IMR-90 (cell line): ENCODE results near the gene CISTR. TPM values are rescaled to one million over a fixed set of nuclear protein-coding genes. Genes with fewer than 3 reads are reported as not detected.
A peak's percentile ranks its signal among the peaks of the same experiment; 100 is the strongest.

Source experiments
- ATAC-seq: fragments of 200-7000 bp; cut with Tn5 transposase; 2 replicates; pipeline ENCODE4 v1.9.1; 2020; ENCODE audit warnings: low read depth, mild to moderate bottlenecking, moderate library complexity
- BruUV-seq: library from RNA; stranded (reverse); fragments of 400-500 nt; replicated peaks from 2 replicates; lab custom pipeline; 2021; lab: Mats Ljungman, UMichigan
- CTCF ChIA-PET: fragments of 300-600 bp; formaldehyde crosslinking; extraction: SDS; loops from one replicate; lab custom pipeline; 2021; ENCODE audit warnings: antibody characterized with exemption; lab: Yijun Ruan, JAX
- POLR2A ChIA-PET: fragments of 300-600 bp; sonication (Branson Sonifier 250); formaldehyde crosslinking; loops from one replicate; lab custom pipeline; 2022; ENCODE audit warnings: antibody characterized with exemption; ENCODE audit not compliant: unreplicated experiment; lab: Charles Lee
- DNase-seq: peaks from one replicate; pipeline ENCODE4 v3.0.0; 2013
- H2AFZ ChIP-seq: replicated peaks from 2 replicates; pipeline ENCODE3; 2013; ENCODE audit warnings: low read length, mild to moderate bottlenecking; ENCODE audit not compliant: poor library complexity
- H2AK5ac ChIP-seq: 2 replicates; pipeline ENCODE4 v1.6.1; 2013; ENCODE audit warnings: low read depth, low read length, inconsistent platforms
- H2AK9ac ChIP-seq: replicated peaks from 2 replicates; pipeline ENCODE3; 2013; ENCODE audit warnings: mild to moderate bottlenecking, low read depth, low read length, moderate library complexity; ENCODE audit not compliant: poor library complexity
- H2BK120ac ChIP-seq: 2 replicates; pipeline ENCODE4 v1.6.1; 2013; ENCODE audit warnings: low read depth, low read length, inconsistent platforms
- H2BK15ac ChIP-seq: 3 replicates; pipeline ENCODE4 v1.6.1; 2013; ENCODE audit warnings: low read depth, low read length, inconsistent platforms
- H2BK20ac ChIP-seq: 2 replicates; pipeline ENCODE4 v1.6.1; 2013; ENCODE audit warnings: low read depth, mild to moderate bottlenecking, inconsistent platforms, low read length, moderate library complexity
- H2BK5ac ChIP-seq: 2 replicates; pipeline ENCODE4 v1.6.1; 2013; ENCODE audit warnings: mild to moderate bottlenecking, low read depth, low read length, inconsistent platforms; ENCODE audit not compliant: poor library complexity, severe bottlenecking
- H3K14ac ChIP-seq: replicated peaks from 2 replicates; pipeline ENCODE4 v1.6.1; 2013; ENCODE audit warnings: low read depth, low read length, inconsistent platforms
- H3K18ac ChIP-seq: 2 replicates; pipeline ENCODE4 v1.6.1; 2013; ENCODE audit warnings: low read depth, low read length, control low read depth
- H3K23ac ChIP-seq: 2 replicates; pipeline ENCODE4 v1.6.1; 2013; ENCODE audit warnings: low read depth, low read length, inconsistent platforms
- H3K27ac ChIP-seq: 2 replicates; pipeline ENCODE4 v1.5.1; 2013; ENCODE audit warnings: mild to moderate bottlenecking, control low read depth, low read length; ENCODE audit not compliant: insufficient read depth
- H3K27me3 ChIP-seq: 2 replicates; pipeline ENCODE4 v1.6.1; 2013; ENCODE audit warnings: low read length; ENCODE audit not compliant: control insufficient read depth, insufficient read depth
- H3K36me3 ChIP-seq: 2 replicates; pipeline ENCODE4 v1.6.1; 2013; ENCODE audit warnings: low read length, mixed read lengths; ENCODE audit not compliant: control insufficient read depth, insufficient read depth
- H3K4ac ChIP-seq: 2 replicates; pipeline ENCODE4 v1.6.1; 2013; ENCODE audit warnings: low read depth, low read length, inconsistent platforms
- H3K4me1 ChIP-seq: 2 replicates; pipeline ENCODE4 v1.6.1; 2013; ENCODE audit warnings: low read length, mixed read lengths; ENCODE audit not compliant: control insufficient read depth, insufficient read depth
- H3K4me2 ChIP-seq: 2 replicates; pipeline ENCODE4 v1.6.1; 2013; ENCODE audit warnings: low read depth, mild to moderate bottlenecking, control low read depth, low read length, moderate library complexity
- H3K4me3 ChIP-seq: 2 replicates; pipeline ENCODE4 v1.5.1; 2013; ENCODE audit warnings: low read depth, mild to moderate bottlenecking, control low read depth, low read length, moderate library complexity; ENCODE audit not compliant: insufficient read depth
- H3K56ac ChIP-seq: 2 replicates; pipeline ENCODE4 v1.6.1; 2013; ENCODE audit warnings: low read length, inconsistent platforms; ENCODE audit not compliant: insufficient read depth; ENCODE audit errors: extremely low read depth
- H3K79me1 ChIP-seq, 2 experiments: 2 replicates each; pipeline ENCODE4 v1.6.1; 2013; ENCODE audit warnings: low read length in 2 of 2, inconsistent platforms in 1 of 2, low read depth in 1 of 2
- H3K9ac ChIP-seq: 2 replicates; pipeline ENCODE4 v1.6.1; 2013; ENCODE audit warnings: low read depth, low read length, control low read depth
- H3K9me1 ChIP-seq: 2 replicates; pipeline ENCODE4 v1.6.1; 2013; ENCODE audit warnings: low read length, inconsistent platforms; ENCODE audit not compliant: insufficient read depth
- H3K9me3 ChIP-seq: 2 replicates; pipeline ENCODE4 v1.6.1; 2013; ENCODE audit warnings: low read length; ENCODE audit not compliant: control insufficient read depth, insufficient read depth
- H4K20me1 ChIP-seq: 2 replicates; pipeline ENCODE4 v1.6.1; 2013; ENCODE audit warnings: low read length, inconsistent platforms; ENCODE audit not compliant: insufficient read depth
- H4K5ac ChIP-seq: 2 replicates; pipeline ENCODE4 v1.6.1; 2013; ENCODE audit warnings: mild to moderate bottlenecking, low read depth, low read length, control low read depth
- H4K8ac ChIP-seq, 2 experiments: 2 replicates each; pipeline ENCODE4 v1.6.1; 2013; ENCODE audit warnings: low read depth in 2 of 2, low read length in 2 of 2, control low read depth in 1 of 2, inconsistent platforms in 1 of 2
- H4K91ac ChIP-seq: 2 replicates; pipeline ENCODE4 v1.6.1; 2013; ENCODE audit warnings: low read depth, low read length, inconsistent platforms; ENCODE audit not compliant: insufficient read depth
- CEBPB ChIP-seq: IDR thresholded peaks from 2 replicates; pipeline ENCODE4 v1.6.1; 2012; ENCODE audit warnings: low read depth, low read length, improper control_type of control experiment
- CHD1 ChIP-seq: IDR thresholded peaks from 2 replicates; pipeline ENCODE4 v1.6.1; 2012; ENCODE audit warnings: low read depth, low read length, improper control_type of control experiment
- CTCF ChIP-seq: conservative IDR thresholded peaks from 2 replicates; pipeline ENCODE4 v1.5.1; 2012; ENCODE audit warnings: mild to moderate bottlenecking, low read depth, low read length, improper control_type of control experiment
- MXI1 ChIP-seq: IDR thresholded peaks from 2 replicates; pipeline ENCODE4 v1.6.1; 2012; ENCODE audit warnings: low read depth, mild to moderate bottlenecking, low read length, moderate library complexity, borderline replicate concordance
- RAD21 ChIP-seq: IDR thresholded peaks from 2 replicates; pipeline ENCODE4 v1.6.1; 2012; ENCODE audit warnings: low read length, improper control_type of control experiment
- RCOR1 ChIP-seq: IDR thresholded peaks from 2 replicates; pipeline ENCODE4 v1.6.1; 2012; ENCODE audit warnings: mild to moderate bottlenecking, low read length, improper control_type of control experiment; ENCODE audit not compliant: insufficient replicate concordance
- RFX5 ChIP-seq: IDR thresholded peaks from 2 replicates; pipeline ENCODE4 v1.8.0; 2012; ENCODE audit warnings: low read depth, mild to moderate bottlenecking, low read length, moderate library complexity
- USF2 ChIP-seq: fragments of 150-350 bp; IDR thresholded peaks from 2 replicates; pipeline ENCODE4 v1.6.1; 2017; ENCODE audit warnings: mild to moderate bottlenecking, antibody characterized with exemption, low read length, low read depth
- WGBS, 2 experiments: methylation state at CpG; one replicate each; pipeline versions ENCODE4 v1.1.5 to v1.1.7; 2013; ENCODE audit warnings: missing lambda C conversion rate in 2 of 2; ENCODE audit not compliant: insufficient read length in 1 of 2; ENCODE audit errors: extremely low coverage in 2 of 2; 5-methylcytosine and 5-hydroxymethylcytosine counted together
- dilution Hi-C: fragments of 300-500 bp; cut with HindIII; formaldehyde crosslinking; loops from one replicate; pipeline ENCODE4 v1.14.3; 2018; ENCODE audit warnings: low sequenced_read_pairs; ENCODE audit not compliant: unreplicated experiment
- in situ Hi-C: fragments of 300-500 bp; cut with MboI; formaldehyde crosslinking; loops from 3 replicates; pipeline ENCODE4 v1.14.3; 2019; ENCODE audit warnings: low sequenced_read_pairs, inconsistent platforms, mixed read lengths
- intact Hi-C: fragments of 100-400 bp; cut with micrococcal nuclease; formaldehyde crosslinking; loops from 2 replicates; pipeline ENCODE4 v1.10.0; 2022
- polyA plus RNA-seq, 3 experiments: library from polyadenylated mRNA; depleted of rRNA; stranded (reverse); fragments of >200 nt; gene quantifications; 2 replicates each; pipeline ENCODE4 v1.2.3, GENCODE V29; 2012; ENCODE audit warnings: low replicate concordance in 1 of 3
- total RNA-seq: library from RNA; depleted of rRNA; stranded (reverse); fragments of >200 nt; gene quantifications from 2 replicates; pipeline ENCODE4 v1.2.3, GENCODE V29; 2012

Gene CISTR
- total and polyA plus RNA-seq, 2 of the 4 experiments (the other 2 are of a cell fraction) = not detected

GRCh38 chr12:53766881-53767280, 15.1 kb upstream of the CISTR start:
- no peak for ATAC-seq
- no peak overlapping the region for H4K5ac ChIP-seq
- DNase-seq = peak; percentile 46
- H2BK120ac ChIP-seq = no peak overlapping the region
- H2AK5ac ChIP-seq = peak overlapping the region; percentile 50; the same call in 1 of the 2 replicates
- no peak overlapping the region for H3K4me2 ChIP-seq
- no peak overlapping the region for H3K27ac ChIP-seq
- H3K14ac ChIP-seq = no peak overlapping the region; the same call in 1 of the 2 replicates
- H3K4me3 ChIP-seq = no peak overlapping the region
- no peak overlapping the region for H3K9ac ChIP-seq
- H2AFZ ChIP-seq = no peak overlapping the region
- H2BK5ac ChIP-seq = no peak overlapping the region
- intact Hi-C loops (loop anchor here (5.0 kb wide), 1 partner anchor 220 kb away; the partner anchor contains the start of gene HOXC10), dilution Hi-C loops (no loop called here), in situ Hi-C loops (loop anchor here (10.0 kb wide), 1 partner anchor 228 kb away; no protein-coding TSS in a partner anchor)
- no peaks in the 10 kb centered on the region for H3K79me1 ChIP-seq
- no peaks in the 10 kb centered on the region for H3K36me3 ChIP-seq
- no peak overlapping the region for H3K18ac ChIP-seq
- H3K9me3 ChIP-seq = no peaks in the 10 kb centered on the region
- H2BK20ac ChIP-seq = 0 out of 2 replicates have a peak overlapping the region, but pooled peaks have one; percentile 12
- H4K91ac ChIP-seq = peak overlapping the region; percentile 14; the same call in 1 of the 2 replicates
- peaks cover 14% of the 10 kb centered on the region; the same call in 1 of the 2 replicates for H3K27me3 ChIP-seq
- H4K20me1 ChIP-seq = no peaks in the 10 kb centered on the region
- H3K9me1 ChIP-seq = peaks cover 13% of the 10 kb centered on the region
- H2AK9ac ChIP-seq = no peak overlapping the region
- H2BK15ac ChIP-seq = peak overlapping the region; percentile 44; the same call in 1 of the 3 replicates
- H3K56ac ChIP-seq = no peak overlapping the region
- no peak for TF ChIP-seq MXI1
- TF ChIP-seq USF2 = no peak
- TF ChIP-seq CEBPB = no peak
- TF ChIP-seq RAD21 = no peak
- TF ChIP-seq RCOR1 = no peak
- TF ChIP-seq RFX5 = no peak
- TF ChIP-seq CTCF = no peak
- TF ChIP-seq CHD1 = no peak
- POLR2A ChIA-PET = no interaction called here
- CTCF ChIA-PET = interaction anchor here (2.4 kb wide), 1 partner anchor 9 kb away, joined by 14 read pairs; no protein-coding TSS in a partner anchor
- no TSS peak for BruUV-seq
- 0 out of 2 replicates have a peak overlapping the region, but pooled peaks have one; percentile 26 for H3K4ac ChIP-seq
- peaks cover 13% of the 10 kb centered on the region for H3K4me1 ChIP-seq
- H4K8ac ChIP-seq = no peak overlapping the region
- H3K23ac ChIP-seq = no peak overlapping the region
- WGBS, 2 experiments = no CpG with 5 or more reads among the region's 3 CpGs
